NCI-H146 treated with DMSO at 0.1 percent for 48 hours (cell line): ENCODE measurements around the gene NBPF8.
"Not testable (repeated sequence)": the region's sequence is repeated elsewhere in the genome, so short reads cannot be mapped to it uniquely, and the experiment has no call there.

Experiments
- DNase-seq: peaks from one replicate; lab custom pipeline; 2025; ENCODE audit not compliant: unreplicated experiment; lab: John Stamatoyannopoulos, UW

NBPF8 gene

DNA sequence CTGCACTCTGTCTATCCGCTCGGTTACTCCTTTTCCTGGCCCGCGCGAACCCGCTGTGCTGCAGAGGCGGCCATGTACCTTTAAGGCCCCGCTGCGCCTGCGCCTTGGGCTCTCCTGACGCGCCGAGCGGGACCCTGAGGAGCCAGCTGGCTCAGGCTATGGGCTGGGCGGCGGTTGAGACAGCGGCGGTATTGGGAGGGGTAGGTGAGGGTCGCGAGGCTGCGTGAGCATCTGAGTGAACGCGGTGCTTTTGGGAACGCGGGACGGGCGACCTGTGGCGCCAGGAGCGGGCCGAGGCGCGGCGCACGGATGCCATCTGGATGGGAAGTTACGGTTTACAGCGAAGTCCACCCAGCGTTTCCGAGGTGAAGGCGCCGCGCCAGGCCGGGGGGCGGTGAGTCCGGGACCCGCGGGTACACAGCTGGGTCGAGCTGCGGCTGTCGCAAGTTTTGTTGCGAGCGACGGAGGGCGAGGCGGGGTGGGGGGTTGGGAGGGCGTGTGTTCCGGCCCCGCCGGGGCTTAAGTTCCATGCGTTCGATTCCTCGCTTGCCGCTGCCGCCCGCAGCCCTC, at the start of gene NBPF8:
Gene NBPF8 (plus strand): TSS at position 125 of the 570 bp plus-strand sequence. CDS start 21,488 bp downstream, outside the sequence.
- DNase-seq, result peak; percentile 12

DNA sequence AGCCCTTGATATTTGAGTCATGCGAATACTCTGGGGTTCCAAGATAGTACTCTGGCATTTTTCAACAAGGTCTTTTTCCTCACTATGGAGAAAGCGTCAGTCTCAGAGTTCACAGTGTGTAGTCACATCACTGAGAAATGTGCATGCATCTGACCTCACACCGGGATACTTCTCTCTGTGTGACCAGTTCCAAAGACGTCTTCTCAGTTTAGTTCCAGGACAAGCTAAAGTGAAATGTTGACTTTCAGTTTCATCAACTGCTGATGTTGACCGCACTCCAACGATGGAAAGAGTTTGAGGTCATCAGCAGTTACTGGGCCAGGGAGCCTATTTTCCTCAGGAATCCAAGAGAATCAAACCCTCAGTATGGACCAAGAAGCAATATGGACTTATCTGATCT, 47.1 kb upstream of the NBPF8 start:
- not testable (repeated sequence) for DNase-seq

- DNase-seq, result not testable (repeated sequence)
Observed at GRCh38 chr1:120386651-120387050, 28.2 kb upstream of the NBPF8 start.

- DNase-seq, result peak; percentile 11
Observed at GRCh38 chr1:120388597-120389126, 26.2 kb upstream of the NBPF8 start.

GRCh38 chr1:120391365-120391764, 23.5 kb upstream of the NBPF8 start:
- not testable (repeated sequence) for DNase-seq

- not testable (repeated sequence) for DNase-seq
Observed at GRCh38 chr1:120393316-120394232, 21.3 kb upstream of the NBPF8 start.

DNA sequence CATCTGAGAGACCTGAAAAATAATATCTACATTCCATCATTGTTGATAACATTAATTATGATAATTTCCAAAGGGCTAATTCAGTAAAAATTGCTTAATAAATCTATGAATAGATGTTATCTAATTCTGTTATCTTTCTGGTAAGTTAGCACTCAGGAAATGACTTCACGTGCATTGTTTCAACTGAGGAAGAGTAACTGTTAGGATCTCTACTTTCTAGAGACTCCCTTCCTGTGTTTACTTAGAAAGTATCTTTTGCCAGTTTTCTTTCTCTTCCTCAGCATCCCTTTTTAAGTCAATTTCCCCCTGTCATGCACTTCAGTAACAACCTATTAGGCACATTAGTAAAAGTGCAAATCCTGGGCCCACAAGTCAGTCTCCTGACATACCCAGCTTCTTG, 9.5 kb upstream of the NBPF8 start:
- DNase-seq, result not testable (repeated sequence)

- not testable (repeated sequence) for DNase-seq
Observed at GRCh38 chr1:120414451-120414850, 384 bp upstream of the NBPF8 start.

DNA sequence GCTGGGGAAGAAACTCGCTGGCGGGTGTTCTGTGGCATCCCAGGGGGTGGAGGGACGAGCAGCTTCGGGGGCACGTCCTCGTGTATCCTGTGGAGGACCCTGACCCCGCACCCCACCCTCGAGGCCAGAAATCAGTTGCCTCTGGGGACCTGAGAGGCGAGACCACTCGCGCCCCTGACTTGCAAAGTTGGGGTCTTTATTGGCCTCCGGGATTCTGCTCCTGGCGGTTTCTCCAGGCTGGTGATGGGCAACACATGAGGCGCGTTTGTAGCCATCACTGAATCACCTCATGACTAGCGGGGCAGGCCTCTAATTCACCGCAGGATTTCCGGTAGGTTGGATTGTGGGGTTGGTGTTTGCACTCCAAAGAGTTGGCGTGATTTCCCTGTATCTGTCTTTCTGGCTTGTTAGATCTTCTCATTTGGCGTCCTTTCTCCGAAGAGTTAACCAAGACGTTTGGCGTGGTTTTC, 692 bp downstream of the NBPF8 start:
- DNase-seq, result not testable (repeated sequence)

DNA sequence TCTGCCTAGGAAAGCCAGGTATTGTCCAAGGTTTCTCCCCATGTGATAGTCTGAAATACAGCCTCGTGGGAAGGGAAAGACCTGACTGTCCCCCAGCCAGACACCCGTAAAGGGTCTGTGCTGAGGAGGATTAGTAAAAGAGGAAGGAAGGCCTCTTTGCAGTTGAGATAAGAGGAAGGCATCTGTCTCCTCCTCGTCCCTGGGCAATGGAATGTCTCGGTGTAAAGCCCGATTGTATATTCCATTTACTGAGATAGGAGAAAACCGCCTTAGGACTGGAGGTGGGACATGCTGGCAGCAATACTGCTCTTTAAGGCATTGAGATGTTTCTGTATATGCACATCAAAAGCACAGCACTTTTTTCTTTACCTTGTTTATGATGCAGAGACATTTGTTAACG, 10.2 kb downstream of the NBPF8 start:
- DNase-seq, result not testable (repeated sequence)

DNA sequence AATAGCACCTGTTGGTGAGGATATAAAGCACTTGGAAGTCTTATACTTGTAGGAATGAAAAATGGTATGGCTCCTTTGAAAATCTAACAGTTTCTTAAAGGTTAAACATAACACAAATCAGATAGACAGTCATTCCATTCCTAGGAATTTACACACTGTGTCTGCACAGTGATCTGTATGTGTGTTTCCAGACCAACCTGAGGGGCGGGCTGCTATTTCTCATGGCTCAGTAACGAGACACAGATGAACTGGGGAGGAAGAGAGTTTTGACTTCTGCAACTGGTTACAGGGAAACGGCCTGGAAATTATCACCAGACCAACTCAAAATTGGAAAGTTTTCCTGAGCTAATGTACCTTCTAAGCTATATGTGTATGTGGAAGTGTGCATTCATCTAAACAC, 16.8 kb downstream of the NBPF8 start:
- not testable (repeated sequence) for DNase-seq

GRCh38 chr1:120433831-120434230, 19.0 kb downstream of the NBPF8 start:
- DNase-seq, result not testable (repeated sequence)

DNA sequence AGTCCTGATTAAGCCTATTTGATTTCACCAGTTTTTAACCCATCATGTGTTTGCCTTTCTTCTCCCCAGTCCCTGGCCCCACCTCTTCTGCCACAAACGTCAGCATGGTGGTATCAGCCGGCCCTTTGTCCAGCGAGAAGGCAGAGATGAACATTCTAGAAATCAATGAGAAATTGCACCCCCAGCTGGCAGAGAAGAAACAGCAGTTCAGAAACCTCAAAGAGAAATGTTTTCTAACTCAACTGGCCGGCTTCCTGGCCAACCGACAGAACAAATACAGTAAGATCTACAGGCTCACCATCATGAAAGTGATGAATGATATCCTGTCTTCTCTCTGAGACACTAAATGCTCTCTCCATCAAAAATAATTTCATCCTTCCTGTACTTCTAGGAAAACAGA, 34.3 kb downstream of the NBPF8 start:
- not testable (repeated sequence) for DNase-seq
